Measurements from ENCODE around the gene UBAC2.

UBAC2 gene

GRCh38 chr13:99200432-99201167 is at the start of gene UBAC2:
Gene UBAC2 (plus strand): TSS chr13:99200854. CDS start chr13:99200909, 55 bp downstream.
- H3K4me1 ChIP-seq = peaks cover 11% of the 10 kb centered on the region
- H3K27me3 ChIP-seq (ENCODE audit: low read depth) = no peaks in the 10 kb centered on the region
- no peaks in the 10 kb centered on the region for H3K9me3 ChIP-seq
- in situ Hi-C loops (cut with MboI; ENCODE audit: low sequenced_read_pairs) = no loop called here
- H3K4me3 ChIP-seq = peak within 1 kb of the TSS; percentile 90
- DNase-seq (ENCODE audit: low spot score in 2 of 2) = peak; percentile 87 to 94
- H3K36me3 ChIP-seq (replicated peaks) = 0 out of 2 replicates have a peak, but pooled peaks cover 6% of the 10 kb centered on the region

GRCh38 chr13:99151516-99151915 is 49.1 kb upstream of the UBAC2 start:
- no peaks in the 10 kb centered on the region for H3K27me3 ChIP-seq (ENCODE audit: low read depth)
- DNase-seq (ENCODE audit: low spot score in 2 of 2) = no peak
- no peaks in the 10 kb centered on the region for H3K36me3 ChIP-seq (replicated peaks)

GRCh38 chr13:99153219-99153618 is 47.4 kb upstream of the UBAC2 start:
- Histone ChIP-seq H3K36me3 (replicated peaks) (no peaks in the 10 kb centered on the region), H3K9me3 (no peaks in the 10 kb centered on the region), H3K4me3 (no peak overlapping the region), H3K27me3 (ENCODE audit: low read depth) (no peaks in the 10 kb centered on the region), H3K4me1 (peaks cover 5% of the 10 kb centered on the region; the same call in 1 of the 2 replicates)
- in situ Hi-C loops (cut with MboI; ENCODE audit: low sequenced_read_pairs) = no loop called here
- DNase-seq (ENCODE audit: low spot score in 2 of 2) = no peak

More at GRCh38 chr13:99151516-99151915, 49.1 kb upstream of the UBAC2 start:
- in situ Hi-C loops (cut with MboI; ENCODE audit: low sequenced_read_pairs) = no loop called here
- no peaks in the 10 kb centered on the region for H3K9me3 ChIP-seq
- peaks cover 5% of the 10 kb centered on the region; the same call in 1 of the 2 replicates for H3K4me1 ChIP-seq
- H3K4me3 ChIP-seq = no peak overlapping the region

DNA sequence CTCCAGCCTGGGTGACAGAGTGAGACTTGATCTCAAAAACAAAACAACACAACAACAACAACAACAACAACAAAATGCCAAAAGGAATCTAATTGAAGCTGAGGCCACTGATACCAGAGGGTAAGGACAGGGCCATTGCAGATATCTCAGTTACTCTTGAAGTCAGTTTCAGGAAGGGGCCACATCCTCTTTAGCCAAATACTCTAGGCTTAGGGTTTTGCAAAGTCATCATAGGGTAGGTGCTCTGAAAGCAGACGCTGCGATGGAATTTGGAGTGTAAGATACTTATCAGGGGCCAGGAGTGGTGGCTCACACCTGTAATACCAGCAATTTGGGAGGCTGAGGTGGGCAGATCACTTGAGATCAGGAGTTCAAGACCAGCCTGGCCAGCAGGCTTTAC is 46.6 kb upstream of the UBAC2 start:
- no peak for DNase-seq (ENCODE audit: low spot score in 2 of 2)
- Histone ChIP-seq H3K36me3 (replicated peaks) (no peaks in the 10 kb centered on the region), H3K4me1 (peaks cover 5% of the 10 kb centered on the region; the same call in 1 of the 2 replicates), H3K9me3 (no peaks in the 10 kb centered on the region), H3K4me3 (no peak overlapping the region), H3K27me3 (ENCODE audit: low read depth) (no peaks in the 10 kb centered on the region)
- in situ Hi-C loops (cut with MboI; ENCODE audit: low sequenced_read_pairs) = no loop called here

GRCh38 chr13:99155821-99156220 is 44.8 kb upstream of the UBAC2 start:
- H3K9me3 ChIP-seq = no peaks in the 10 kb centered on the region
- in situ Hi-C loops (cut with MboI; ENCODE audit: low sequenced_read_pairs) = no loop called here
- peaks cover 5% of the 10 kb centered on the region; the same call in 1 of the 2 replicates for H3K4me1 ChIP-seq
- H3K36me3 ChIP-seq (replicated peaks) = no peaks in the 10 kb centered on the region
- no peaks in the 10 kb centered on the region for H3K27me3 ChIP-seq (ENCODE audit: low read depth)
- DNase-seq (ENCODE audit: low spot score in 2 of 2) = no peak
- H3K4me3 ChIP-seq = no peak overlapping the region

DNA sequence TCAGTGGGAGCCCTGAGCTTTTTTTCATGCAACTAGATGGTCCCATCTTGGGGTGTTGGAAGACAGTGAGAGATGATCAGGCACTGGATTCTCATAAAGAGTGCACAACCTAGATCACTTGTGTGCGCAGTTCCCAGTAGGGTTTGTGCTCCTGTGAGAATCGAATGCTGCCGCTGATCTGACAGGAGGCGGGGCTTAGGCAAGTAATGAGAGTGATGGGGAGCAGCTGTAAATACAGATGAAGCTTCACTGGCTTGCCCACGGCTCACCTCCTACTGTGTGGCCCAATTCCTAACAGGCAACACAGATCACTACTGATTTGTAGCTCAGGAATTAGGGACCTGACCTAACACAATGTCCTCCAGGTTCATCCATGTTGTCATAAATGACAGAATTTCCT is 43.6 kb upstream of the UBAC2 start:
- Histone ChIP-seq H3K27me3 (ENCODE audit: low read depth) (no peaks in the 10 kb centered on the region), H3K9me3 (no peaks in the 10 kb centered on the region), H3K36me3 (replicated peaks) (no peaks in the 10 kb centered on the region), H3K4me3 (no peak overlapping the region), H3K4me1 (no peaks in the 10 kb centered on the region)
- DNase-seq (ENCODE audit: low spot score in 2 of 2) = no peak
- in situ Hi-C loops (cut with MboI; ENCODE audit: low sequenced_read_pairs) = no loop called here

- in situ Hi-C loops (cut with MboI; ENCODE audit: low sequenced_read_pairs) = no loop called here
- DNase-seq (ENCODE audit: low spot score in 2 of 2) = no peak
- Histone ChIP-seq H3K4me1 (no peaks in the 10 kb centered on the region), H3K27me3 (ENCODE audit: low read depth) (no peaks in the 10 kb centered on the region), H3K9me3 (no peaks in the 10 kb centered on the region), H3K36me3 (replicated peaks) (no peaks in the 10 kb centered on the region), H3K4me3 (no peak overlapping the region)
These were observed 41.8 kb upstream of the UBAC2 start for GRCh38 chr13:99158846-99159245.

GRCh38 chr13:99159331-99160061 is 41.2 kb upstream of the UBAC2 start:
- H3K27me3 ChIP-seq (ENCODE audit: low read depth) = no peaks in the 10 kb centered on the region
- in situ Hi-C loops (cut with MboI; ENCODE audit: low sequenced_read_pairs) = no loop called here

GRCh38 chr13:99160415-99160814 is 40.2 kb upstream of the UBAC2 start:
- no peaks in the 10 kb centered on the region for H3K4me1 ChIP-seq
- in situ Hi-C loops (cut with MboI; ENCODE audit: low sequenced_read_pairs) = no loop called here
- H3K36me3 ChIP-seq (replicated peaks) = no peaks in the 10 kb centered on the region
- no peak for DNase-seq (ENCODE audit: low spot score in 2 of 2)
- H3K9me3 ChIP-seq = no peaks in the 10 kb centered on the region
- no peak overlapping the region for H3K4me3 ChIP-seq
- no peaks in the 10 kb centered on the region for H3K27me3 ChIP-seq (ENCODE audit: low read depth)

More at GRCh38 chr13:99159331-99160061, 41.2 kb upstream of the UBAC2 start:
- no peaks in the 10 kb centered on the region for H3K36me3 ChIP-seq (replicated peaks)
- no peak overlapping the region for H3K4me3 ChIP-seq
- DNase-seq (ENCODE audit: low spot score in 2 of 2) = no peak
- H3K4me1 ChIP-seq = no peaks in the 10 kb centered on the region
- no peaks in the 10 kb centered on the region for H3K9me3 ChIP-seq

DNA sequence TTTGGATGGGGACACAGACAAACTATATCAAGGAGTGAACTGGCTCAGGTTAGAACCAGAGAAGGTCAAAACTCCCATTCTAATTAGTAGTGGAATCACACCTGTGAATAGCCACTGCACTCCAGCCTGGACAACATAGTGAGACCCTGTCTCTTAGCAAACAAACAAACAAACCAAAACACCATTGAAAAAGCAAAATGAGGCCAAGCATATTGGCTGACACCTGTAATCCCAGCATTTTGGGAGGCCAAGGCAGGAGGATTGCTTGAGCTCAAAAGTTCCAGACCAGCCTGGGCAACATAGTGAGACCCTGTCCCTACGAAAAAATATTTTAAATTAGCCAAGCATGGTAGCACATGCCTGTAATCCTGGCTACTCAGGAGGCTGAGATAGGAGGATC is 39.1 kb upstream of the UBAC2 start:
- in situ Hi-C loops (cut with MboI; ENCODE audit: low sequenced_read_pairs) = no loop called here
- DNase-seq (ENCODE audit: low spot score in 2 of 2) = no peak

DNA sequence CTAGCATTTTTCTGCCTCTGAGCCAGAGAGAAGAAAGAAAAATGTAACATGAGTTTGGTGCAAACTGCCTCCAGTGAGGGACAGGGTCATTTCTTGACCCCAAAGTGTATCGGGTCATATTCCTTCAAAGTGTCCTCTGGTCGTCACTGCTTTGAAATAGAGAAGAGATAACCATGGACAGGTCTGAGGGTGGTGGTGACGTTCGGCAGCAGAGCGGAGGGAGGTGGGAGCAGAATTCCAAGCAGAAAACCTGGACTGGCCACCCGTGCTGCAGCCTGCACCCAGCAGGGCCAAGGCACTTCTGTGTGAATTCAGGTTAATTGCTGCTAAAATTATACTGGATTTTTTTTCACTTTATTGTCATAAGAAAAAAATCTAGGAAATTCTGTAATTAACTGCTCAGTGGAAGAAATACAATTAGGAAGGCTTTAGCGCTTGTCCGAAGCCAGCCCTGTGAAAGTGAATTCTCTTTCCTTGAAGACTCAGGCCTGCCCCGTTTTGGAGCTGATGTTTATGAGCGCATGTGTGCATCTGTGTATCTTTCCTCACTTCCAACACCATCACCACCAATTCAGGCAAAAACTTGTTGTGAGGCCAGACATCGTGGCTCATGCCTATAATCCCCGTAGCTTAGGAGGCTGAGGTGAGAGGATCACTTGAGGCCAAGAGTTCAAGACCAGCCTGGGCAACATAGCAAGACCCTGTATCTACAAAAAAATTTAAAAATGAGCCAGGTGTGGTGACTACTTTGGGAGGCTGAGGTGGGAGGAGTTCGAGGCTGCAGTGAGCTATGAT is 37.9 kb upstream of the UBAC2 start:
- no peaks in the 10 kb centered on the region for H3K36me3 ChIP-seq (replicated peaks)
- in situ Hi-C loops (cut with MboI; ENCODE audit: low sequenced_read_pairs) = no loop called here
- no peak for DNase-seq (ENCODE audit: low spot score in 2 of 2)
- no peaks in the 10 kb centered on the region for H3K27me3 ChIP-seq (ENCODE audit: low read depth)
- no peak overlapping the region for H3K4me3 ChIP-seq
- H3K9me3 ChIP-seq = no peaks in the 10 kb centered on the region
- no peaks in the 10 kb centered on the region for H3K4me1 ChIP-seq

More for the DNA sequence above, 39.1 kb upstream of the UBAC2 start:
- H3K4me3 ChIP-seq = no peak overlapping the region
- no peaks in the 10 kb centered on the region for H3K36me3 ChIP-seq (replicated peaks)
- H3K4me1 ChIP-seq = no peaks in the 10 kb centered on the region
- no peaks in the 10 kb centered on the region for H3K9me3 ChIP-seq
- H3K27me3 ChIP-seq (ENCODE audit: low read depth) = no peaks in the 10 kb centered on the region

DNA sequence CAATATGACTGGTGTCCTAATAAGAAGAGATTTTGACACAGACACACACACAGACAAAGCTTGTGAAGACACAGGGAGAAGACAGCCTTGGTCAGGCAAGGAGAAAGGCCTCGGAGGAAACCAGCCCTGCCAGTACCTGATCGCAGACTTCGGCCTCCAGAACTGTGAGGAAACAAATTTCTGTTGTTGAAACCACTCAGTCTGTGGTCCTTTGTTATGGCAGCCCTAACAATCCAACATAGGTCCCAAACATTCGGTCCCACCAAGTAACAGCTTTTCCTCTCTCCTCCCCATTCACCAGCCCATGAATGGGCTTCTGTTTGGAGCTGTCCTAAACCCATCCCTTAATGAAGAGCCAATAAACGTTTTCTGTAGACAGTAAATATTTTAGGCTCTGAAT is 36.4 kb upstream of the UBAC2 start:
- H3K4me1 ChIP-seq = no peaks in the 10 kb centered on the region
- in situ Hi-C loops (cut with MboI; ENCODE audit: low sequenced_read_pairs) = no loop called here
- H3K27me3 ChIP-seq (ENCODE audit: low read depth) = no peaks in the 10 kb centered on the region
- no peak for DNase-seq (ENCODE audit: low spot score in 2 of 2)
- no peak overlapping the region for H3K4me3 ChIP-seq
- H3K9me3 ChIP-seq = no peaks in the 10 kb centered on the region
- H3K36me3 ChIP-seq (replicated peaks) = no peaks in the 10 kb centered on the region

DNA sequence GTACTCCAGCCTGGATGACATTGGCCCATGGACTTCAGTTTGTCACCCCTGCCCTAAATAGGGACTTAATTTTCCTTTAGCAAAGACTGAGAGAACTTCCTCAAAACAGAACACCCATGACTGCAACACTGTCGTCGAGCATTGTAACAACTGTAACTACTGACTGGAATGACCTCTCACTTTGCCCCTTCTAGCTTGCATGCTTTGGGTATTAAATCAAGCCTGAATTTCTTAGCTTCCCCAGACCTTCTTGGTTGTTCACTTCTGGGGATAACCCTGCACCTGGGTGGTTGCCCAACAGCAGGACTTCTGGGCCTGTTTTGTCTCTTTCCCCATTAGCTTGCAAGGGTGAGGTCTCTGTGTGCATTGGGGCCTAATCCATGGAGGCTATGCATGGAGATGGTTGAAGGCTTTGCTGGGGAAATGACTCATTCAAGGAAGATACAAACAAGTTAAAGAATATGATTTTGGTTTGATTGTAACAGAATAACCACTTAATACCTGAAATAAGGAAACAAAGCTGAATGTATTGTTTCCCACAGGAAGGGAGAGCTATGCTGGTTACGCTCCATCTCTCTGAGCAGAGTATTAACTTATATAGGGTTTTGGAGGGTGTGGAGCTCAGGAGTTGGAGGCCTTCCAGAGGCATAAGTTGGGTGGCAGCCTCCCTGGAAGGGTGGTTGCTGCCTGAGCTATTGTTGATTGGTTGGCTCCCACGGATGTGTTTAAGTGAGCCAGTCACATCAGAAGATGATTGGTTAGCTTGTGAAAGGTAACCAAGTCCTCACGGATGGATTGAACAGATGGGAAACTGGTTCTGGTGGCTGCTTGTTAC is 34.7 kb upstream of the UBAC2 start:
- Histone ChIP-seq H3K27me3 (ENCODE audit: low read depth) (no peaks in the 10 kb centered on the region), H3K36me3 (replicated peaks) (no peaks in the 10 kb centered on the region), H3K4me3 (no peak overlapping the region), H3K9me3 (no peaks in the 10 kb centered on the region), H3K4me1 (no peaks in the 10 kb centered on the region)
- no peak for DNase-seq (ENCODE audit: low spot score in 2 of 2)
- in situ Hi-C loops (cut with MboI; ENCODE audit: low sequenced_read_pairs) = no loop called here
